Keratinocyte (primary cell): ENCODE data around the gene LAMA2. TPM values are rescaled to one million over a fixed set of nuclear protein-coding genes. Genes with fewer than 3 reads are reported as not detected.

ENCODE experiments used
- DNase-seq: peaks from one replicate; pipeline ENCODE4 v3.0.0-alpha.2; 2011; ENCODE audit warnings: low read depth, missing footprints, low spot score
- FAIRE-seq: peaks from 2 replicates; lab custom pipeline; 2011; peaks lifted over from hg19 to GRCh38; lab: Jason Lieb, UNC
- H2AFZ ChIP-seq: 2 replicates; pipeline ENCODE4 v1.6.0; 2012; ENCODE audit warnings: low read length, control low read depth, inconsistent platforms; ENCODE audit not compliant: control insufficient read depth
- H3K27ac ChIP-seq: 2 replicates; pipeline ENCODE4 v1.5.1; 2011; ENCODE audit warnings: low read length; ENCODE audit not compliant: control insufficient read depth, insufficient read depth
- H3K27me3 ChIP-seq: 3 replicates; pipeline ENCODE4 v1.6.0; 2011; ENCODE audit warnings: low read length; ENCODE audit not compliant: control insufficient read depth, insufficient read depth; ENCODE audit errors: extremely low read depth
- H3K36me3 ChIP-seq, 2 experiments: 2 replicates in 1 of 2; 3 replicates in 1 of 2; pipeline ENCODE4 v1.5.1; 2011; ENCODE audit warnings: low read length in 2 of 2, mild to moderate bottlenecking in 1 of 2; ENCODE audit not compliant: control insufficient read depth in 2 of 2, insufficient read depth in 2 of 2; ENCODE audit errors: extremely low read depth in 1 of 2
- H3K4me1 ChIP-seq: 3 replicates; pipeline ENCODE4 v1.5.1; 2011; ENCODE audit warnings: low read length; ENCODE audit not compliant: control insufficient read depth, insufficient read depth; ENCODE audit errors: extremely low read depth
- H3K4me2 ChIP-seq: 3 replicates; pipeline ENCODE4 v1.6.0; 2011; ENCODE audit warnings: low read depth, low read length; ENCODE audit not compliant: control insufficient read depth, insufficient read depth; ENCODE audit errors: extremely low read depth
- H3K4me3 ChIP-seq, 3 experiments: fragments of 200-600 bp in 1 of 3; sonication (generic) in 1 of 3; 2 replicates in 2 of 3; 3 replicates in 1 of 3; pipeline ENCODE4 v1.5.1; 2011 to 2016; ENCODE audit warnings: low read length in 3 of 3, mild to moderate bottlenecking in 3 of 3, control low read depth in 2 of 3, inconsistent platforms in 1 of 3, low read depth in 1 of 3, mixed read lengths in 1 of 3, mixed run types in 1 of 3, moderate library complexity in 1 of 3; ENCODE audit not compliant: control insufficient read depth in 2 of 3, insufficient read depth in 2 of 3; ENCODE audit errors: extremely low read depth in 1 of 3
- H3K79me2 ChIP-seq: 2 replicates; pipeline ENCODE4 v1.6.0; 2012; ENCODE audit warnings: low read length; ENCODE audit not compliant: control insufficient read depth, insufficient read depth
- H3K9ac ChIP-seq: 3 replicates; pipeline ENCODE4 v1.6.0; 2011; ENCODE audit warnings: low read length; ENCODE audit not compliant: control insufficient read depth, insufficient read depth; ENCODE audit errors: extremely low read depth
- H3K9me1 ChIP-seq: 3 replicates; pipeline ENCODE4 v1.6.0; 2011; ENCODE audit warnings: low read length; ENCODE audit not compliant: control insufficient read depth, insufficient read depth; ENCODE audit errors: extremely low read depth
- H3K9me3 ChIP-seq: 2 replicates; pipeline ENCODE4 v1.5.1; 2012; ENCODE audit warnings: low read depth, low read length; ENCODE audit not compliant: control insufficient read depth
- H4K20me1 ChIP-seq: 3 replicates; pipeline ENCODE4 v1.6.0; 2011; ENCODE audit warnings: low read length; ENCODE audit not compliant: control insufficient read depth, insufficient read depth; ENCODE audit errors: extremely low read depth
- EZH2 ChIP-seq: IDR thresholded peaks from one replicate; pipeline ENCODE4 v1.6.1; 2012; ENCODE audit warnings: inconsistent platforms, mild to moderate bottlenecking, low read length, moderate library complexity
- dilution Hi-C: fragments of 300-500 bp; cut with MboI; formaldehyde crosslinking; loops from one replicate; pipeline ENCODE4 v1.7.0; 2020; ENCODE audit warnings: low sequenced_read_pairs; ENCODE audit not compliant: extremely low pct_ligation_motif_present
- polyA plus RNA-seq, 5 experiments: library from polyadenylated mRNA; depleted of rRNA in 3 of 5; stranded (reverse) in 3 of 5; stranded (forward) in 1 of 5; unstranded in 1 of 5; fragments of >200 nt; gene quantifications; 1 replicate in 1 of 5; 2 replicates in 3 of 5; 3 replicates in 1 of 5; pipeline versions ENCODE4 v1.2.1 to v1.2.3, GENCODE V29; 2011 to 2012; ENCODE audit warnings: missing spikeins in 2 of 5, low read depth in 1 of 5, low replicate concordance in 1 of 5
- TF ChIP-seq, protein P1 (sequence below), 3 experiments: IDR thresholded peaks in 1 of 3; conservative IDR thresholded peaks in 1 of 3; optimal IDR thresholded peaks in 1 of 3; 2 replicates in 2 of 3; 3 replicates in 1 of 3; pipeline versions ENCODE3 to v1.5.1; 2011; ENCODE audit warnings: low read length in 3 of 3, mild to moderate bottlenecking in 3 of 3, moderate library complexity in 2 of 3, control low read depth in 1 of 3, inconsistent platforms in 1 of 3; ENCODE audit not compliant: insufficient read depth in 2 of 3; ENCODE audit errors: extremely low read depth in 1 of 3

Gene LAMA2
- polyA plus RNA-seq, 1 donor (not counting 4 experiments of a cell fraction or from before 2014, with no cell fraction given): 1.4 TPM

DNA sequence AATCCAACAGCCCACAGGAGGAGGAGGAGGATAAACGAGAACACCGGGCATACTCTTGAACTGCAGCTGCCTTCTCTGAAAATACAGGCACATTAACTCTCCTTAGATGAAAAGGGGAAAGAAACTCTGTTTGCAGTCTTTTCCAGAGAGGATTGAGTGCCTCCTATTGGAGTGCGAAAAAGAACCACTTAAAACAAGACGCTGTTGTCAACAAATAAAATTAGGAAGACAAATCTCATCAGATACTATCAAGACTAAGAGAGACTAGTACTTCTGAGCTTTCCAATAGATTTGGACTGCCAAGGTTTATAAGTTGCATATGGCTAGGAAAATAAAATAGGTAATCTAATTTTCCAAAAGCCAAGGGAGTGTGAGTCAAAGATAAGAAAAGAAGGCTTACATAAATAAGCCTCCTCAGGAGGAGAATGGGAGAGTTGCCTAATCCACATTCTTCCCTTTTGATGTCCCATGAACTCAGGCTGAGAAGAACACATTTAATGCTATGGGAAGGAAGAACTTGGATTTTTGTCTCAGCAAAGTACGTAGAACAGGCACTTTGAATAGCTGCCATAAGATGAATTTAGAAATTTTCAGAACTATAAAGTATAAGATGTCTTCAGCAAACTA, 672.4 kb downstream of the LAMA2 start:
- H3K9me3 ChIP-seq: no peaks in the 10 kb centered on the region
- no peaks in the 10 kb centered on the region for H3K79me2 ChIP-seq
- TF ChIP-seq, protein P1, sequence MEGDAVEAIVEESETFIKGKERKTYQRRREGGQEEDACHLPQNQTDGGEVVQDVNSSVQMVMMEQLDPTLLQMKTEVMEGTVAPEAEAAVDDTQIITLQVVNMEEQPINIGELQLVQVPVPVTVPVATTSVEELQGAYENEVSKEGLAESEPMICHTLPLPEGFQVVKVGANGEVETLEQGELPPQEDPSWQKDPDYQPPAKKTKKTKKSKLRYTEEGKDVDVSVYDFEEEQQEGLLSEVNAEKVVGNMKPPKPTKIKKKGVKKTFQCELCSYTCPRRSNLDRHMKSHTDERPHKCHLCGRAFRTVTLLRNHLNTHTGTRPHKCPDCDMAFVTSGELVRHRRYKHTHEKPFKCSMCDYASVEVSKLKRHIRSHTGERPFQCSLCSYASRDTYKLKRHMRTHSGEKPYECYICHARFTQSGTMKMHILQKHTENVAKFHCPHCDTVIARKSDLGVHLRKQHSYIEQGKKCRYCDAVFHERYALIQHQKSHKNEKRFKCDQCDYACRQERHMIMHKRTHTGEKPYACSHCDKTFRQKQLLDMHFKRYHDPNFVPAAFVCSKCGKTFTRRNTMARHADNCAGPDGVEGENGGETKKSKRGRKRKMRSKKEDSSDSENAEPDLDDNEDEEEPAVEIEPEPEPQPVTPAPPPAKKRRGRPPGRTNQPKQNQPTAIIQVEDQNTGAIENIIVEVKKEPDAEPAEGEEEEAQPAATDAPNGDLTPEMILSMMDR (optimal IDR thresholded peaks at IDR 0.05 in 1 of 3, IDR thresholded peaks at IDR 0.05 in 1 of 3, conservative IDR thresholded peaks at IDR 0.05 in 1 of 3; ENCODE audit: extremely low read depth in 1 of 3, insufficient read depth in 2 of 3, low read length in 3 of 3): no peak
- no peak for TF ChIP-seq EZH2
- H3K4me2 ChIP-seq: no peak overlapping the region
- no peaks in the 10 kb centered on the region for H3K9me1 ChIP-seq
- H3K27me3 ChIP-seq: no peaks in the 10 kb centered on the region
- H3K27ac ChIP-seq: no peak overlapping the region
- H3K9ac ChIP-seq: no peak overlapping the region
- H3K36me3 ChIP-seq: no peaks in the 10 kb centered on the region
- no peak overlapping the region for H3K4me3 ChIP-seq
- DNase-seq: no peak
- FAIRE-seq: no peak
- H4K20me1 ChIP-seq: no peaks in the 10 kb centered on the region
- H3K4me1 ChIP-seq: no peaks in the 10 kb centered on the region
- dilution Hi-C loops: no loop called here
- H2AFZ ChIP-seq: no peak overlapping the region

DNA sequence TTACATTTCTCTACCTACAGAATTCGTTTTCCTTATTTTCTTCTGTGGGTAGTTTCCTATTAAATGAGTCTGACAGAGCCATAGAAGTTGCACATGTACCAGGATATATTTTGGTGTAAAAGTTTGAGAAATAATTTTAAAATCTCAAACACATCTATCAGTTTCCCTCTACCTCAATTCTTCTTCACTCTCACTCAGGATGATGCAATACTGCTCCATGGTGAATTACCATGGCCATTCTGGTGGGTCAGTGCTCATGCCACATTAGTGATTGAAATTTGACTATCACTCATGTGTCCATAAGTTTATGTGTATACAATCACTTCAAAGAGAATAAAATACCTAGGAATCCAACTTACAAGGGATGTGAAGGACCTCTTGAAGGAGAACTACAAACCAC, 675.3 kb downstream of the LAMA2 start:
- FAIRE-seq (no peak), DNase-seq (no peak)
- Histone ChIP-seq H3K4me2 (no peak overlapping the region), H3K36me3 (no peaks in the 10 kb centered on the region), H3K27ac (no peak overlapping the region), H3K4me3 (no peak overlapping the region), H3K9me1 (no peaks in the 10 kb centered on the region), H3K4me1 (no peaks in the 10 kb centered on the region), H2AFZ (no peak overlapping the region), H3K9ac (no peak overlapping the region), H3K27me3 (no peaks in the 10 kb centered on the region), H3K79me2 (no peaks in the 10 kb centered on the region), H3K9me3 (no peaks in the 10 kb centered on the region), H4K20me1 (no peaks in the 10 kb centered on the region)
- dilution Hi-C loops: no loop called here
- TF ChIP-seq, protein P1 (optimal IDR thresholded peaks at IDR 0.05 in 1 of 3, IDR thresholded peaks at IDR 0.05 in 1 of 3, conservative IDR thresholded peaks at IDR 0.05 in 1 of 3; ENCODE audit: extremely low read depth in 1 of 3, insufficient read depth in 2 of 3, low read length in 3 of 3): no peak
- TF ChIP-seq EZH2: no peak
